Osteocyte (in vitro differentiated cells): Measurements from ENCODE around the gene STX19. TPM values are rescaled to one million over a fixed set of nuclear protein-coding genes. Genes with fewer than 3 reads are reported as not detected.
A peak's percentile ranks its signal among the peaks of the same experiment; 100 is the strongest.
"Not testable (repeated sequence)": the region's sequence is repeated elsewhere in the genome, so short reads cannot be mapped to it uniquely, and the experiment has no call there.

ENCODE experiments used
- DNase-seq: peaks from one replicate; pipeline ENCODE4 v3.0.0; 2021; ENCODE audit warnings: mixed read lengths; ENCODE audit not compliant: unreplicated experiment; ENCODE audit errors: extremely low spot score
- H3K27ac Mint-ChIP-seq: one replicate; pipeline ENCODE4 v1.8.0; 2021; ENCODE audit warnings: mild to moderate bottlenecking, mixed read lengths; ENCODE audit not compliant: unreplicated experiment
- H3K27me3 Mint-ChIP-seq: one replicate; pipeline ENCODE4 v1.8.0; 2021; ENCODE audit warnings: mixed read lengths; ENCODE audit not compliant: unreplicated experiment
- H3K36me3 Mint-ChIP-seq: one replicate; pipeline ENCODE4 v1.8.0; 2021; ENCODE audit warnings: mixed read lengths; ENCODE audit not compliant: unreplicated experiment
- H3K4me1 Mint-ChIP-seq: one replicate; pipeline ENCODE4 v1.8.0; 2021; ENCODE audit warnings: mixed read lengths; ENCODE audit not compliant: unreplicated experiment
- H3K4me3 Mint-ChIP-seq: one replicate; pipeline ENCODE4 v1.8.0; 2021; ENCODE audit warnings: mild to moderate bottlenecking, moderate library complexity, mixed read lengths; ENCODE audit not compliant: unreplicated experiment
- H3K9me3 Mint-ChIP-seq: one replicate; pipeline ENCODE4 v1.8.0; 2021; ENCODE audit warnings: mixed read lengths; ENCODE audit not compliant: unreplicated experiment
- CTCF ChIP-seq: fragments of 200-600 bp; sonication (generic); IDR thresholded peaks from 2 replicates; pipeline ENCODE4 v1.5.0; 2021; ENCODE audit warnings: antibody characterized with exemption, mild to moderate bottlenecking, moderate library complexity
- total RNA-seq: library from RNA; stranded (reverse); gene quantifications from 2 replicates; pipeline ENCODE4 v1.2.1, GENCODE V29; 2021

Gene STX19
- total RNA-seq, 1 donor from 2014 or later, result not detected

- Mint-ChIP-seq H3K4me1 (no peaks in the 10 kb centered on the region), H3K36me3 (peaks cover 7% of the 10 kb centered on the region), H3K27me3 (no peaks in the 10 kb centered on the region), H3K27ac (no peak overlapping the region), H3K4me3 (no peak overlapping the region), H3K9me3 (no peaks in the 10 kb centered on the region)
- no peak for TF ChIP-seq CTCF
- DNase-seq, result no peak
Observed at GRCh38 chr3:94049267-94049666, 20.9 kb upstream of the STX19 start.

- Mint-ChIP-seq H3K36me3 (peaks cover 12% of the 10 kb centered on the region), H3K27me3 (no peaks in the 10 kb centered on the region), H3K4me1 (no peaks in the 10 kb centered on the region), H3K27ac (no peak overlapping the region), H3K4me3 (no peak overlapping the region), H3K9me3 (no peaks in the 10 kb centered on the region)
- no peak for TF ChIP-seq CTCF
- DNase-seq, result no peak
Observed at GRCh38 chr3:94046533-94046932, 18.1 kb upstream of the STX19 start.

GRCh38 chr3:94044100-94044936 lies 15.9 kb upstream of the STX19 start:
- H3K9me3 Mint-ChIP-seq, H3K27ac Mint-ChIP-seq, H3K4me3 Mint-ChIP-seq, H3K27me3 Mint-ChIP-seq, H3K4me1 Mint-ChIP-seq, DNase-seq: not testable (repeated sequence)
- H3K36me3 Mint-ChIP-seq, result peaks cover 12% of the 10 kb centered on the region

GRCh38 chr3:94043285-94043684 lies 14.9 kb upstream of the STX19 start:
- no peak for TF ChIP-seq CTCF
- no peak overlapping the region for H3K4me3 Mint-ChIP-seq
- H3K9me3 Mint-ChIP-seq, result no peaks in the 10 kb centered on the region
- H3K36me3 Mint-ChIP-seq, result peaks cover 12% of the 10 kb centered on the region
- H3K27me3 Mint-ChIP-seq, result no peaks in the 10 kb centered on the region
- DNase-seq, result no peak
- H3K27ac Mint-ChIP-seq, result no peak overlapping the region
- H3K4me1 Mint-ChIP-seq, result no peaks in the 10 kb centered on the region

- Mint-ChIP-seq H3K9me3 (peaks cover 2% of the 10 kb centered on the region), H3K4me1 (no peaks in the 10 kb centered on the region), H3K36me3 (peaks cover 4% of the 10 kb centered on the region), H3K4me3 (no peak overlapping the region), H3K27me3 (no peaks in the 10 kb centered on the region), H3K27ac (no peak overlapping the region)
- DNase-seq, result no peak
- peak; percentile 49 for TF ChIP-seq CTCF
Observed at GRCh38 chr3:94036909-94037507, 8.6 kb upstream of the STX19 start.
